Right renal cortex interstitium (tissue), 3 donors: Measurements from ENCODE around the gene NEK10. TPM values are rescaled to one million over a fixed set of nuclear protein-coding genes. Genes with fewer than 3 reads are reported as not detected.

Source experiments
- DNase-seq, 3 donors: peaks; one replicate each; pipeline ENCODE4 v3.0.0-alpha.2; 2013; ENCODE audit warnings: low read depth in 3 of 3, low spot score in 2 of 3
- polyA plus RNA-seq, 3 donors: library from polyadenylated mRNA; unstranded; fragments of 120-200 nt; gene quantifications; one replicate each; pipeline ENCODE4 v1.2.1, GENCODE V29; 2013; ENCODE audit not compliant: insufficient read length in 3 of 3

The NEK10 gene
- polyA plus RNA-seq, 3 donors = 1.7 to 2.2 (median 2.1) TPM

DNA sequence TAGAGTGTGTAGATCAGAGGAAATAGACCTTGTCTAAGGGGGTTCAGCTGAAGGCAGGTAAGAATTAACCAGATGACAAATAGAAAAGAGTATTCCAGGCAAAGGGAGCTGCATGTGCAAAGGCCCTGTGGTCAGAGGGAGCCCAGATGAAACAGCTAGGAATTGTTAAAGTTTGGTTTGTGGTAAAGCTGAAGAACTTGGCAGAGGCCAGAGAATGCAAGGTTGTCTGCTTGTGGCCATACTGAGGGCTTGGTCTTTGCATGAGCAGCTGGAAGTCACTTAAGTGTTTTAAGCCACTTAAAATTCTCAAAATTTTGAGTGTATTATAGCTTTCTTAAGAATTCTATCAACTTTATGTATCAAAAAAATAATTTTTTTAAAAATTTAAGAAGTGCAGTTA lies 116.5 kb downstream of the NEK10 start:
- no peak for DNase-seq

DNA sequence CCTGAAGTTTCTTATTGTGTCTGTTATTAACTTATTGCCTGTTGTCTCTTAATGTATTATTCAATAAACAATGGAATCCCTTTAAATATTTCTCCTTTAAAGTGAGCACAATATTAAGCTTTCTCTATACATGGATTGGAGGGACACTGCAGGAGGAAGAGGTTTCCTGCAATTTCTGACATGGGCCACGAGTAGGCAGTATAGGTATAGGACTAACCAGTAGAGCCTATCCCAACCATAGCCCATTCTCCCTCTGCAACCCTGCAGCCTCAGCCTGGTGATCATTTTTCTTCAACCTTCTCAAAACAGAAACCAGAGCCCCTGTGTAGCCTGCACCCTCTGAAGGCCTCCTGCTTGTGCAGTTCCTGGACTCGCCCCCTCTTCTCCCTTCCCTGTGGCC lies 124.8 kb downstream of the NEK10 start:
- no peak for DNase-seq

DNA sequence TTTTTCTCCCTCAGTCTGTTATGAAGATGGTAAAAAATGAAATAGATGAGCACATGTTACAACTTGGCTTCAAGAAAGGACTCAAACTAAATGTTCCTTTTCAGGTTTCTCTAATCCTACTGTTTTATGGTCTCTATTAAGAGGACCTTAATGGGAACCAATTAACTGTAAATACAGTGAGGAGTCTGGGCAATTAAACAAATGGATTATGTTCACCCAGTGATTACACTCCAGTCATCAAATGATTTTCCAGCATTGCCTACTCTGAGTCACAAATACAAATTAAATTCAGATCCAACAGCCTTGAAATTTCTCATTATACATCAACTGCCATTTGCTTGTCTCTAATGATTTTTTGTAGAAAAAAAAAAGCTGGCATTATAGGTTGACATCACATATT lies 129.2 kb downstream of the NEK10 start:
- no peak for DNase-seq

DNA sequence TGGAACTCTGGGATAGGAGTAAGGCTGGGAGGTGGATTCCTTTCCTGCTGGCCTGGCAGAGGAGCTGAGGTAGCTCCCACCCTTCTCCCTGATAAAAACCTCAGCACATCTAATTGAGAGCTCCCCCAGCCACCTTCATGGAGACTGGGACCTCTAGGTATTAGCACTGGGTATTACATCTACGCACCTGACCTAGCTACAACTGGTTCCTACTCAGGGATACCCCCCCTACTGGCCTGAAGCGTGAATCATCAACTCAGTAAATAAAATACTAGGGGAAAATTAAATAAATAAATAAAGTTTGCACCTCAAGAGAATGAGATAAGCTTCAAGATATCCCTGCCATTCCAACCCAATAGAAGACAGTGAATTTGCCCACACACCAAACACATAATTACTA lies 140.4 kb downstream of the NEK10 start:
- no peak for DNase-seq

- DNase-seq = no peak
Measured at GRCh38 chr3:27224197-27224596, 145.0 kb downstream of the NEK10 start.

- DNase-seq = no peak
Measured at GRCh38 chr3:27221264-27221932, 147.8 kb downstream of the NEK10 start.

GRCh38 chr3:27220166-27220565 lies 149.0 kb downstream of the NEK10 start:
- DNase-seq = no peak

DNA sequence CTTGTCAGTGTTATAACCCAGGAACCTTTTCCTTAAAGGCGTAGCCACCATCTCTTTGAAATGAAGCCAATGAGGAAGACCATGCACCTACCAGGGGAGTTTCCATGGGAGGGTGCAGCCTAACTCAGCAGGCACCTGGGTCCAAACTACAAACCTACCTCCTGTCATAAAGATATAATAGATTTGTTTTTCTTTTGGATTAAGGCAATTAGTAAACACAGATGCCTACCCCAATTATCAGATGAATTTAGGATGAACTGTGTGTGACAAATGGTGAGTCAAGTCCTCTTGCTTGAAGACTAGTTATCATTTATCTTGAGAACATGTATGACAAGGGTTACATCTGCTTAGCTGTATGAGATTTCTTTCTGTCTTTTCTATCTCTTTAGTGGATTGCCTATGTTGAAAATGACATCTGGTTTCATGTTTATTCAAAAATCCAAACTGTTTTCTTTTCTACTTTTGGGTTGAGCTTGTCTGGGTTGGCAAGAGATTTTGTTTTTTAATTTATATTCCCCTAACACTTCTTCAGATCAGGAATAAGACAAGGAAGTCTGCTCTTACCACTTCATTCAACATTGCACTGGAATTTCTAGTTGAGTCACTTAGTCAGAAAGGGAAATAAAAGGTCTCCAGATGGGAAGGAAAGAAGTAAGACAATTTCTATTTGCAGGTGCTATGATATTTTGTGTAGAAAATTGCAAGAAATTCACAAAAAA lies 149.9 kb downstream of the NEK10 start:
- DNase-seq = no peak

DNA sequence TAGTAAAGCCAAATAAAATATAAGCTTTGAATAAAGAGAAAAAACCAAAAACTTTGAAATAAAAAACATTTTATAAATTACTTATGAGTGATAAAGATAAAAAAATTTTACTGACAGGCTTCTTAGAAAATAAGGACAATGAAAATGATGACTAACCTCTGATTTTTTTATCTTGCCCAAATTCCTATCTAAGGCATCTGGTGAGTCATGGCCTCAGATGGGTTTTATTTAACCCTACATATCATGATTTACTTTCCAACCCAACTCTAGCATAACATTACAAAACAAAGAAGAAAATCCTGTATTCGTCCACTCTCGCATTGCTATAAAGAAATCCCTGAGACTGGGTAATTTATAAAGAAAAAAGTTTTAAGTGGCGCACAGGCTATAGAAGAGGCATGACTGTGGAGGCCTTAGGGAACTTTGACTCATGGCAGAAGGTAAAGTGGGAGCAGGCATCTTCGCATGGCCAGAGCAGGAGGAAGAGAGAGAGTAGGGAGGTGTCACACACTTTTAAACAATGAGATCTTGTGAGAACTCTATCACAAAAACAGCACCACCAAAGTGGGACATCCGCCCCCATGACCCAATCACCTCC lies 152.1 kb downstream of the NEK10 start:
- DNase-seq = no peak

GRCh38 chr3:27216295-27216855 lies 152.8 kb downstream of the NEK10 start:
- no peak for DNase-seq

DNA sequence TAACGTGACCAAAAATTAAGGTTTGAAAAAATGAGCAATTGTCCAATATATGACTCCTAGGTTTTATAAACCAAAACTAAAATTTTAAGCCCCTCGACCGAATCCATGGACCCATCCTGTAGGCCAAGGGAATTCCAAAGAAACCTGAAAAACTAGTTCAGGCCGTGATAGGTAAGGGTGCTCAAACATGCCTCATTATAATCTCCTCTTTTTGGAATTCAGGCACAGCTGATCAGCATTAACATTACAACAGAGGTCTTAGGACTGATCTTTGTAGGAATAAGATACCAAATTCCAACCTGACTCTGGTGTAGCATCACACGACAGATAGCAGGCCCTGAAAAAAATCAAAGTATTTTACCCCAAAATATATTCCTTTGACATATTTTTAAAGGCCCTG lies 155.7 kb downstream of the NEK10 start:
- DNase-seq = no peak

DNA sequence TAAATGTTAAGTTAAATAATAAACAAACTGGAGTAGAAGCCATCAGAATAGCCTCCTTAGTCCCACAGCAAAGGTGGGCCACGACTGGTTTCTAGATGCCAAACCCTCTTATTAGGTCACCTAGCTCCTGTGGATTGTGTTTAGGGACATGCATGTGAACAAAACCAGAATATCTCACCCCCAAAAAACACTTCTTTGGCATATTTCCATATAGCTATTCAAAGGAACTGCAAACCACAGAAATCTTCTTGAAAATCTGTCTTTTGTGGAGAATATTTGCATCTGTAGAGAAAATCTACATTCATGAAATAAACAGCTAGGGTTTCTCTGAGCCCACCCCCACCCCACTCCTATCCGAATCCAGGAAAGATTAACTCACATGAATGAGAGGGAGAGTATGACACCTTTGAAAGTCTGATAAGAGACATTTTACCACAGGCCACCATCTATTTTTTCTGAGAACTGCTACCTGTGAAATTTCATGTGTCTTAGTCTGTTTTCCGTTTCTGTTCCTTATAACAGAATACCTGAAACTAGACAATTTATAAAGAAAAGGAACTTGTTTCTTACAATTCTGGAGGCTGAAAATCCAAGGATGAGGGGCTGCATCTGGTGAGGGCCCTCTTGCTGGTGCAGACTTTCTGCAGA lies 159.4 kb downstream of the NEK10 start:
- no peak for DNase-seq

DNA sequence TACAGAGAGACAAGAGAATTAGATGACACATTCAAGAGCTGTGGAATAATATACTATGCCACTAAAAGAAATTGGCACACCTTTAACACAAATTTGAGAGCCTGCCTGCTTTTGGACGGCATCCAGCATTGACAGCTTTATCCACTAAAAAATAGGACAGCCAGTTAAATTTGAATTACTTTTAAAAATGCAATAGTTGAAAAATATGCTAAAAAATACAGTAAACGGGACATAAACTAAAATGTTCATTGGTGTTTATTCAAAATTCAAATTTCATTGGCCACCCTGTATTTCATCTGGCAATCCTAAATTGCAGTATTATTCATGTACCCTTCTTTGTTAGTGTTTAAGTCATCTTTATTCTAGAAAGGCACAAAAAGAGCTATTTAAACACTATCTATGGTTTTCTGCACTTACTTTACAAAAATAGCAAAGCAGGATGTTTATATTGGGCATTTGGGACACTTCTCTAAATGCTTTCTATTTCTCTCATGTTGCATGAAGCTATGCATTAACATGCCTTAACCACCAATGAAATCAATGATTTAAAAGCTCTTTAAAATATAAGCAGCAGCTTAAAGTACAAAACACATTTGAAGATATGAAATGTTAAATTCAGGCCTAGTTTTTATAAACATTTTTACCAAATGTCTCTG lies 160.1 kb downstream of the NEK10 start:
- no peak for DNase-seq

DNA sequence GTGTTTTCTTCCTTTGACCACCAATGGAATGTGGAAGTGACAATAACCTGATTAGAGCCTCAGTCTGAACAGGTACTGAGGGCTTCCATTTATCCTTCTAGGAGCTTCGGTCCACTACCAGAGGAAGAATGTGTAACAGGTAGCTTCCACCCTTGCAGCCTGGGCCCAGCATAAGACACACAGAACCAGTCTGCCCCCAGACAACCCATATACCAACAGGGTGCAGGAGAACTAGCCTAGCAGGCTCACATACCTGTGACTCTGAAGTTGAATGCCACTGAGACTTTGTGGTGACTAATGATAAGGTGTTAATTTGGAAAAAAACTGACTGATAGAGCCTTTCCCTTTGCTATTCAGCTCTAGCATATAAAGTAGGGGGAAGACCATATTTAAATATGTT lies 166.2 kb downstream of the NEK10 start:
- no peak for DNase-seq

GRCh38 chr3:27201492-27201891 lies 167.7 kb downstream of the NEK10 start:
- peak in 1 of 3 donors; percentile 2 for DNase-seq

DNA sequence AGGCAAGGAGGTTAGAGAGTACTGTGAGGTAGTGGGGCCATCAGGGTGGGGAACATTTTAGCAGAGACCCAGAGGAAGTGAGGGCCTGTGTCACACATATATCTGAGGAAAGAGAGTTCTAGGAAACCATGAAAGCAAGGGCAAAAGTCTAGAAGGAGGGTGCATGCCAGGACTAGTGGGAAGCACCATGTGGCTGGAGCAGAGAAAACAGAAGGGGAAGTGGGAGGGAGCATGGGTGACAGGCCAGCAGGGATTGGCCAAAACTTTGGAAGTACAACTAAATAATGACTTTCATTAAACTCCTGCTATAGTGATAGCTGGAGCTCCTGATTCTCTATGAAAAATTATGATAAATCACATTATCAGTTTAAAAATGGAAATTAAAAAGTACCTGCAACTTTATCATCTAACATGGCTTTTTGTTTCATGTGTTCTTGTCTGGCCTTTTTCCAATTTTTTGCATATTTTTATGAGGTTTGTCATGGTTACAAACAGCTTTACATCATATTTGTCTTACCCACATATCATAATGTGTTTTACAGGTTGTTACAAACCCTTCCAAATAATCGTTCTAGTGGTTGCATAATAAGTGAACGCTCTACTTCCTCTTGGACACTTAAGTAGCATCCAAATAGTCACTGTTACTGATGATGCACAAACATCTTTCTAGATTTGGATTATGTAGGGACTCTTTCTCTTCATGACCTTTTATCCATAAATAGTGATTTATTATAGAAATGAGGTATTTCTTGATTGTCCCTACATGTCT lies 168.3 kb downstream of the NEK10 start:
- no peak for DNase-seq

DNA sequence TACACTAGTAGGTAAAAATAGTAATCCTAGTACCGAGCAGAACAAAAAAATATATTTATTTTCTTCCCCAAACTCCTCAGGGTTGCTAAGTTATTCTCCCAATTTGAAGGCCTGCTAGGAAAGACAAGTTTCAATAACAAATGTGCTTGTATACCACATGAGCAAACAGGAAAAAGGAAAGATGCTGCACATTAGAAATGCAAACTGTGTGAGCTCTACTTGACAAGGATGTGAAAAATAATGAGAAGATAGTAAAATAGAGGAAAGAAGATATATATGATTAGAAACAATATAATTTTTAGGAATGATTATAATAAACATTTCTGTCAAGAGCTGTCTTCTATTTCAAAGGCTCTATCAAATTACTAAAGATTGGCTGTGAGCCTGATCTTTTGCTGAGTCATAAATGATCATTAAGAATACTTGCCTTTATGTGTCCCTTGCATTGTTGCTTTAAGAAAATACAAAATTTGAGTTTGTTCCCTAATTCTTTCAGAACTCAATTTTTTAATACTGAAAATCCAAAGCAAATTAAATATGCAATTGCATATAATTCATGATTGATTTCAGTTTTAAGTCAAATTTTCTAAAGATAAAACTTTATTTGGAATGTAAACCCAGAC lies 174.2 kb downstream of the NEK10 start:
- DNase-seq = no peak

GRCh38 chr3:27193056-27193455 lies 176.1 kb downstream of the NEK10 start:
- no peak for DNase-seq

- DNase-seq = no peak
Measured at GRCh38 chr3:27186013-27186412, 183.2 kb downstream of the NEK10 start.
